Astrocyte of the cerebellum (primary cell): ENCODE measurements around the gene SALL3.
A peak's percentile ranks its signal among the peaks of the same experiment; 100 is the strongest.

ENCODE experiments used
- DNase-seq: peaks from one replicate; pipeline ENCODE4 v3.0.0-alpha.2; 2011; ENCODE audit warnings: low read depth
- H3K4me3 ChIP-seq: 2 replicates; pipeline ENCODE4 v1.5.1; 2011; ENCODE audit warnings: mild to moderate bottlenecking, low read depth, low read length, moderate library complexity
- CTCF ChIP-seq: IDR thresholded peaks from 2 replicates; pipeline ENCODE4 v1.5.1; 2012; ENCODE audit warnings: low read length, low read depth, moderate library complexity, mild to moderate bottlenecking; ENCODE audit errors: missing control alignments
- in situ Hi-C: cut with HindIII; loops from 2 replicates; pipeline ENCODE4 v1.10.0; 2017; ENCODE audit warnings: low sequenced_read_pairs

The SALL3 gene

GRCh38 chr18:78975292-78975691 is 4.3 kb upstream of the SALL3 start:
- no peak for DNase-seq
- H3K4me3 ChIP-seq: no peak overlapping the region
- TF ChIP-seq CTCF: no peak
- in situ Hi-C loops: no loop called here

GRCh38 chr18:78975699-78976335 is 3.8 kb upstream of the SALL3 start:
- no peak for TF ChIP-seq CTCF
- no peak overlapping the region for H3K4me3 ChIP-seq
- DNase-seq: no peak
- in situ Hi-C loops: no loop called here

- DNase-seq: no peak
- no peak for TF ChIP-seq CTCF
- in situ Hi-C loops: no loop called here
- H3K4me3 ChIP-seq: no peak overlapping the region
Measured at GRCh38 chr18:78976765-78977636, 2.6 kb upstream of the SALL3 start.

GRCh38 chr18:78977637-78978348 is 1.8 kb upstream of the SALL3 start:
- in situ Hi-C loops: no loop called here
- no peak for DNase-seq
- H3K4me3 ChIP-seq: no peak overlapping the region
- TF ChIP-seq CTCF: no peak

GRCh38 chr18:78978349-78979055 is 1.1 kb upstream of the SALL3 start:
- DNase-seq: no peak
- H3K4me3 ChIP-seq: peak overlapping the region; percentile 15
- TF ChIP-seq CTCF: no peak
- in situ Hi-C loops: no loop called here

- H3K4me3 ChIP-seq: peak overlapping the region; percentile 15
- TF ChIP-seq CTCF: no peak
- in situ Hi-C loops: no loop called here
- DNase-seq: no peak
Measured at GRCh38 chr18:78979056-78979729, 425 bp upstream of the SALL3 start.
